HG02571 (cell line): ENCODE measurements around the gene TRMT1.

ENCODE experiments used
- ATAC-seq: cut with Tn5 transposase; IDR thresholded peaks from one replicate; pipeline ENCODE4 v1.9.1; 2021; ENCODE audit warnings: mild to moderate bottlenecking, moderate library complexity; ENCODE audit not compliant: unreplicated experiment

TRMT1 gene

DNA sequence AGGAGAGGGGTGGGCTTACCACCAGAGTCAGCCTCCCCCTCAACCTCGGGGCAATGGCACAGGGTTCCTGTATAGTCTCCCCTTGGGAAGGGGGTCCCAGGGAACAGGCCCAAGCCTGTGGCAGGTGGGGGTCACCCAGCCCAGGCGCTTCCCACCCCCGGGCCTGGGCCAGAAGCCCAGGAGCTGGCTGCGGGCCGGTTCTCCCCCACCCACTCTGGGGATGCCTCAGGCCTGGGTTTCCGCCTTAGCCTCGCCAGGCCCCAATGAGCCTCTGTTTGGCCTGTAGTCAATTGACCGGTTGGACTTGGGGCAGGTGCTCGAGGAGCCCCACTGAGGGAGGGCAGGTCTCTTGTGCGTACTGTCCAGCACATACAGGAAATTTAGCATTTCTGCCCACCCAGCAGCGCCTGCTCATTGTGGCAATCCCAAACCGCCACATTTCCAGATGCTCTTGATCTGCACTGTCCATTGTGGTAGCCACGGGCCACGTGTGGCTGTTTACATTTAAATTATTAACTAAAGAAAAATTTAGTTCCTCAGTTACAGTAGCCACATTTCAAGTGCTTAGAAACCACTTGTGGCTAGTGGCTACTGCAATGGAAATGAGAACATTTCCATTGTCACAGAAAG is 23.8 kb downstream of the TRMT1 start:
- ATAC-seq = no peak

DNA sequence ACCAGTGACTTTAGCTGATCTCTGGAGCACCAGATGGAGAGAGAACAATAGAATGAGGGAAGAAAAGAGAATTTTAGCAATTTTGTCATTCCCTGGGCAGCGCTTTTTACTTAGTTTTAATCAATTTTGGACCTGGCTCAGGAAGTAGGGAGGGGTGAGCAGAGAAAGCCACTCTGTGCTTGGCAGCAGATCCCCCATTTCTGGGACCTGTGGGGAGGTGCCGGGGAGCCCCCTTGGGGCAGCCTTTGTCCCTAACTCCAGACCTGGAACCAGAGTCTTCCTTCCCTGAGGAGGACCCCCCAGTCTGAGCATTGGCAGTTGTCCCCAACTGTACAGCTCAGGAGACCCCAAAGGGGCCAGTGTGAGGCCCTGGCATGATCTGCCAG is 24.4 kb downstream of the TRMT1 start:
- no peak for ATAC-seq

DNA sequence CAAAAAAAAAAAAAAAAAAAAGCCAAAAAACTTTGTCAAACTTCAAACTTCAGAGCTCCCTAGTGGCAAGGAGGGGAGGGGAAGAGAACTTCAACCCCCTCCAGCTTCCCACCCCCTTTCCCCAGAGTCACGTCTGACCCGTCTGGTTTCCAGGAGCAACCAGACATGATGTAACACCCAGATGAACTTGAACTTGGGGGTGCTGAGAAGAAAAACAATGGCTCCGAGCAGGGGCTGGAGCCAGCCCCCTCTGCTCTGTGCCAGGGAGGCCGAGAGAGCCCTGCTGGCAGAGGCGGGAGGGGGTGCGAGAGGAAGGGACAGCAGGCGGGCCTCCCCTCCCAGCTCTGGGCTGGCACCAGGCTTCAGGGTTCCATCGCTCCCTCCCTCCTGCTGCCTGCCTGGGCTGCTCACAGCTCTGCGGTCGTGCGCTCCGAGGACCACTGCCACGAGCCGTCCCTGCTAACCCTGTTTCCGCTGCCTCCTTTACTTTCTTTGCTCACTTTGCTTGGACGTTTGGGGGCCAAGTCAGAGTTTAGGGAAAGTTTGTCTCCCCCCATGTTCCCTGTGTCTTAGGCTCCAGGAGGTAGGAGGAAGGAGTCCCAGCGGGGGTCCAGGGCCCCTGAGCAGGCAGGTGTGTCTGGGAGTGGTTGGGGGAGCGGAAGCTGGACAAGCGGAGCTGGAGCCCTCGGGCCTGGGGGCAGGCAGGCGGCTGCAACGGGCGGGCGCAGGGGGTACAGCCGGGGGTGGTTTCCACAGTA is 25.0 kb downstream of the TRMT1 start:
- ATAC-seq = no peak

DNA sequence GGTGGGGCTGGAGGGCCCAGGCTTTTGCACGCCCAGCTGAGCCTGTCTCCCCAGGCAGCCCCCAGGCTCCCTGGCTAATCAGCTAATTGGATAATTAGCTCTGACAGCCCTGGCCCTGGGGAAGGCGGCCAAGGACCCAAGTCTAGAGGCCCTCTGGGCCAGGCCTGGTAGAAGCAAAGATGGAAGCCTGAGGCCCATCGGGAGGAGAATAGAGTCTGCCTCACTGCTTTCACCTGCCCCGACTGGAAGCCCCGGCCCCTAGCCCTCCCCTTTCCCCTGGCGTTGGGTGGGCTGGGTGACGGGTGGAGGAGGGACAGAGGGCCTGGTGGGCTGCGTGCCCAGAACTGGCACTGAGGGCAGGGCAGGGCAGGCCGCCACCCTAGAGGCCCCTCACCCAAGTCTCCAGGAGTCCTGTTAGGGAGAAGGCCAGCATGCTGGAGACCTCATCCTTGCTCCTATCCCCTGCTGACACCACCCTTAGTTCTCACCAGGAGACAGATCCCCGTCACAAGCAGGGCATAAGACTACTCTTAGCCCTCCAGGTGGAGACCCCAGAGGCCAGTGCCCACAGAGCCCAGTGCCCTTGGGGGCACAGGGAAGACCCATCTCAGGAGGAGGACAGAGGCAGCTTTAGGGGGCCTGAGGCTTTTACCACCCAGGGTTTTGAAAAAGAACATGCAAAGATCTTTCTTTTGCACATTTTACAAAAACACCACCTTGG is 25.9 kb downstream of the TRMT1 start:
- ATAC-seq = no peak

DNA sequence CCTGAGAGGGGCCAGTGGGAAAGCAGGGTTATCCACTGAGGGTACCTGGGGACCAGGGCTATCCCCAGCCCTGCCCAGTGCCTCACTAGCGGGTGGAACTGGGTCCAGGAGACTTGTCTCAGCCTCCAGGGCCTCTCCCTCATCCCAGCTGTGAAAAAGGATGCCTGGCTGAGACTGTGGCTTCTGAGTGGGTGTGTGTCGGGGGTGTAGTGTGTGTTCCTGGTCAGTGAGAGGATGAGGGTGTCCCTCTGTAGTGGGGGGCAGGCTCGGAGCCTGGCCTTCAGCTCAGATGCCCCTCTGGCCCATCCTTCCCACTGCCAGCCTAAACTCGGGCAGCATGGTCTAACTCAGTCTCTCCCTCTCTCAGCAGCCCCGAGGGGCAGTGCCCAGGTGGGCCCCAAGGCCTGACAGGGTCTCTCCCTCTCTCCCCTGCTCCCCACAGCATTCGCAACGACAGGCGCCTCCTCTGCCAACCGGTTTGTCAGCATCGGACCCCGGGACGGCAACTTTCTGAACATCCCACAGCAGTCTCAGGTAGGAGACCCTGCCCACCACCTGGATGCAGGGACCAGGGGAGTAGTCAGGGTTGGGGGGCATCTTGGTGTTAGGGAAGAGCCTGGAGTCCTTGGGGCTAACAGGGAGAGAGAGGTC is 26.6 kb downstream of the TRMT1 start:
- ATAC-seq = no peak

DNA sequence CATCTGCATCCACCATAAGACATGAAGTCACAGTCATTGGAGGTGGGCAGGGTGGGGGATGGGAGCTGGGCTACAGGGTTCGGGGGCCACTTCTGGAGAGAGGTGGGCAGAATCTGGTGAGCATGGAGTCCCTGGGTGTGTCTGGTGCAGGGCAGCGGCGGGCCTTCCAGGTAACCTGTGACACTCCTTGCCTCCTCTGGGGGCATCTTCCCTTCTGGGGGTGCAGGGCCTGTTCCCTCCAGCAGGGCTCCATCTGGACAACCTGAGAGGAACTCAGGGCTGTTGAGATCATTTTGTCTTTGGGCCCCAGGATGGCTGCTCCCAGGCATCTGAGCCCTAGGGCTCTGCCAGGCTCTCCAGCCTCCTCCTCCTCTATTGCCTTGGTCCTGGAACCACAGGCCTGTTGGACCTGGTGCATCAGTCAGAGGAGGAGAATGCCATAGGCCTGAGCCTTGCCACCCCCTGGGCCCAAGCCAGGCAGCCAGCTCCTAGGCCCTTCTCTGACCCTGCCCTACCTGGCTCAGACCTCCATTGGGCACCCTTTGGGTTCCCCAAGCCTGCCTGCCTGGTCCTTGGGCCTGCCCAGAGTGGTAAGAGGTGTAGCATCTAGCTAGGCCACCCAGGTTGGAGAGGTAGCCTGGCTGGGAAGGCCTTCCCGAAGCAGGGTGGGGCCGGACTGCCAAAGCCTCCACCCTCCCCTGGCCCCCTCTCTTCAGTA is 27.2 kb downstream of the TRMT1 start:
- ATAC-seq = no peak

DNA sequence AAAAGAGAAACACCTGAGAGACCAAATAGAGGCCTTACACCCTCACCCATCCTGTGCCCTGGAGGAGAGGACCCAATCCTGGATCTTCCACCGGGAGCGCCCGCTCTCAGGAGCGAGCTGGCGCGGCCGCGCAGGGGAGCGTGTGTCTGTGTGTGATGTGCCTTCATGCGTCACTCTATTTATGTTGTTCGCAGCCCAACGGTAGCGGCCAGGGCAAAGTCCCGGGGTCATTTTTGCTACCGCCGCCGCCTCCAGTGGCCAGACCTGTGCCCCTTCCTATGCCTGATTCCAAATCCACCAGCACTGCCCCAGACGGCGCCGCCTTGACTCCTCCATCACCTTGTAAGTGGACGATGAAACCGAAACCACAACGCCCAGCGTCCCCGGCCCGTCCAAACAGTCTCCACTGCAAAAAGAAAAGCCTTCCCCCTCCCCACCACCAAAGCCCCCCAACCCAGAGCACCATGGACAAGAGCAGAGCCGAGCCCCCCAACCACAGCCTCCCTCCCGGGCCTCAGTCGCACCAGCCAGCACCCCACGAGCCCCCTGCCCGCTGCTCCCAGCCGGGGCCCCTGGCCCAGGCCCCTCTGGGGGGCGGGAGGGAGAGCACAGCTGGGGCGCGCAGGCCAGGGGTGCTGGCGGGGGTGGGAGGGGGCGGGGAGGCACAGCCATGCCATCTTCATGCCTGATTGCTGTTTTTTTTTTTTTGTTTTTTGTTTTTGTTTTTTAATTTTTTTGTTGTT is 28.6 kb downstream of the TRMT1 start:
- ATAC-seq = no peak

DNA sequence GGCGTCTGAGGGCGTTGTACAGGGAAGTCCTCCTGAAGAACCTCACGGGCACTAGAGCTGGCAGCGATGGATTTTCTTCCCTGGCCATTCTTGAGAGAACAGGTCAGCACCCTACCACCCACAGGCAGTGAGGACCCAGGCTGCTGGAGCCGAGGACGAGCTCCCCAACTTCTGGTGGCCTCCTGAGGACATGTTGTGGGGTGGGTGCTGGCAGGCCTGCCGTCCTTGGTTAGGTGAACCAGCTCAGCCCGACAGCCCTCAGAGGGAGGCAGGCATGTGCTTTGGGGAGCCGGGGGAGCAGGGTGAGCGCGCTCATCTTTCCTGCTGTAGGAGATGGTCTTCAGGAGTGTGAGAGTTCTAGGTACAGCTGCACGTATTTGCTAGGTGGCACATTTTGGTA is 29.2 kb downstream of the TRMT1 start:
- no peak for ATAC-seq

DNA sequence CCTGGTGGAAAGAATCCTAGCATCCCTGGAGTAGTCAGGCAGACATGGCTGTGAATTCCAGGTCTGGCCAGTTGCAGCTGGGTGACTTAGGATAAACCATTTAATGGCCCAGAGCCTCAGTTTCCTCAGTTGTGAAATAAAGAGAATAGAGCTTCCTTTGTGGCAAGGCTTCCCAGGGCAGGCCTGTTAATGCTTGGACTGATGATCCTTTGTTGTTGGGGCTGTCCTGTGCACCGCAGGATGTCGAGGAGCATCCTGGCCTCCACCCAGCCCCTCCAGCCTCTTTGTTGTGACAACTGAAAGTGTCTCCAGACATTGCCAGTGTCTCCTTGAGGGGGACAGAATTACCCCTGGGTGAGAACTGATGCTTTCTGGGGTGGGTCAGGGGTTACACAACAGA is 30.2 kb downstream of the TRMT1 start:
- no peak for ATAC-seq

DNA sequence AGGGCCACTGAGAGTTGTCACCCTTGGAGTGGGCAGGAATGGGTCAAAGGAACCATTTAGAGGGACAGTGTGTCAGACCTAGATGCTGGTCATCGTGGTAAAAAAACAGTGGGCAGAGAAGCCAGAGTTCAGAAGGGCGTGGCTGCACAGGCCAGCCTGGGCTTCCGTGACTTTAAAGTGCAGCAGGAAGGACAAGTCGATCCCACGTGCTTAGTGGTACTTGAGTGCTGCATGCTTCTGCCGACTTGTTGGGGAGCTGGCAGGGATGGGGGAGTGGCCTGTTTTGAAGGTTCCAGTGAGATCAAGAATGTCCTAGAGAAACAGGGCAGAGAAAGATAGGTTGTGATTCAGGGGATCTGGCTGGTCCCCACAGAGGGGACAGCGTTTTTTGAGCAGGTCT is 30.9 kb downstream of the TRMT1 start:
- ATAC-seq = no peak

DNA sequence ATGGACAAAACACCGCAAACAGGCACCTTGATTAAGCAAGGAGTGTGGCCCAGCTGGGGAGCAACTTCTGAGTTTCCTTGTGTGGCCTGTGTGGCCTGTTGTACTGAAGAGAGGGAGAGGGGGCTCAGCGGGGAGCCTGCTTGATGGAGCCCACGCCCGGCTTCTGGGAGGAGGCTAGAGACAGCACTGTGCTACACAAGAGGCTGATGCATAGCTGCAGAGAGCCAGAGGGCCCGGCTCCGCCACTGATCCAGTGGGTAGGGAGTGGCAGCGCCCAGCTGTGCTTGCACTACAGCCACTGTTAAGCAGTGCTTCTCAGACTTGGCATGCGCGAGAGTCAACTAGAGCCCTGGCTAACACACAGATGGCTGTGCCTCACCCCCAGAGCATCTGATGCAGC is 32.9 kb downstream of the TRMT1 start:
- no peak for ATAC-seq

DNA sequence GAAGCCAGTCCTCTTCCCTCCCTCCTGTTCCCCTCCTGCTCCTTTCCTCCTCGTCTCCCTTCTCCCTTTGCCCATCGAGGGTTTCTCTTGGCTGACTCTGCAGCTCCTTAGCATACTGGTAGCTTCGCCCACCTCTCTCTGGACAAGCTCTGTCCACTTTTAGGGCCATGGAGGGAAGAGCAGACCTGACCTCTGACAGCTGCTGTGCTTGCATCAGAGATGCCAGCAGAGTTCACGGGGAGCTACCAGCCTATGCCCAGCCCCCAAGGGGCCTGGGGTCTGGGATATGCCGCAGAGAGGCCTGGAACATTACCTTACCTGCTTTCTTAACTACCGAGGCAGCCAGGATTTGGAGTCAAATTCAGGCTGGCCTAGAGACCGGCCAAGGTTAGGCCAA is 33.5 kb downstream of the TRMT1 start:
- no peak for ATAC-seq

DNA sequence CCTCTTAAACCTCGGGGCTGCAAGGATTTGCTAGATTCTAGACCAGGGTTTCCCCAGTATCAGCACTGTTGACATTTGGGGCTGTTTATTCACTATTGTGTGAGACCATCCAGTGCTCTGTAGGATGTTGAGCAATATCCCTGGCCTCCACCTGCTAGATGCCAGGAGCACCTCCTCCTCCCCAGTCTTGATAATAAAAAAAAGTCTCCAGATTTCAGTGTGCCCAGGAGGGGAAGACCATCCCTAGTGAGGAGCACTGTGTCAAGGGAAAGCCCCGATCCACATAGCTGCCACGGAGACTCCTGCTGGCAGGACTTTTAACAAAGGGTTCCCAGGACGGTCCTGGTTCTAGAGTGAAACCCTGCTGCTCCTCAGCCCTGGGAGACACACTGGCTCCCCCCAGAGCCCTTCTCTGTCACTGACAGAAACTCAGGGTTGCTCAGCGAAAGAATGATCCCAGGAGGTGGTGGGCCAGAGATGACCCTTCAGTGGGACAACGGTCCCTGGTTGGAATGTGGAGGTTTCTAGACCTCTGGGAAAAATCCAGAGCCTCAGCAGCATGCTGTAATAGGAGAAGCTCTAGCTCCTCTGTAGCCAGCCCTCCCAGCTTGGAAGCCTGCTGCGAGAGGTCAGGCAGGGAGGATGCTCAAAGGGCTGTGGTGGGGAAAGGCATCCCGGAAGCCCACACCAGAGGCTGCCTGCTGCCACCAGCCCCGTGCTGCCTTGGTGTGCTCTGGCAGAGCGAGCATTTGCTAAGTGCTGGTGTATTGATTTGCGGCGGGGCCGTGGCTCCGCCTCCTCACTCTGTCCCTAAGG is 34.1 kb downstream of the TRMT1 start:
- no peak for ATAC-seq

DNA sequence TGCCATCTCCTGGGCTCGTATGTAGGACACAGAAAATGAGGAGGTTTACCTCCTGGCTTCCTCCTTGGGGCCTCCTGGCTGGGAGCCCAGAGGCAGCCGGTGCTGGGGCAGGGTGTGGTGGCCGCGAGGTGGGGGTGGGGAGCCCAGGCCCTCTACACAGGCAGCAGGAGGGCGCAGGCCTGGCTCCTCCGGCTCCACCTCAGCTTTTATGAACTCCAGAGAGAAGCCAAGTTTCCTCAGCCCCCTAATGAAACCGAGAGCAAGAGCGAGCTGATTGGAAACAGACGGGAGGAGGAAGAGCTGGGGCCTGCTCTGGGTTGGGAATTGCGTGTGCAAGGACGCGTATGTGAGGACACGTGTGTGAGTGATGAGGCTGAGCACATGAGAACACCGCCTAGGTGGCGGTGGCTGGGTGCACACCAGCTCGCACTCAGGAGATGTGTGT is 37.0 kb downstream of the TRMT1 start:
- ATAC-seq = no peak

DNA sequence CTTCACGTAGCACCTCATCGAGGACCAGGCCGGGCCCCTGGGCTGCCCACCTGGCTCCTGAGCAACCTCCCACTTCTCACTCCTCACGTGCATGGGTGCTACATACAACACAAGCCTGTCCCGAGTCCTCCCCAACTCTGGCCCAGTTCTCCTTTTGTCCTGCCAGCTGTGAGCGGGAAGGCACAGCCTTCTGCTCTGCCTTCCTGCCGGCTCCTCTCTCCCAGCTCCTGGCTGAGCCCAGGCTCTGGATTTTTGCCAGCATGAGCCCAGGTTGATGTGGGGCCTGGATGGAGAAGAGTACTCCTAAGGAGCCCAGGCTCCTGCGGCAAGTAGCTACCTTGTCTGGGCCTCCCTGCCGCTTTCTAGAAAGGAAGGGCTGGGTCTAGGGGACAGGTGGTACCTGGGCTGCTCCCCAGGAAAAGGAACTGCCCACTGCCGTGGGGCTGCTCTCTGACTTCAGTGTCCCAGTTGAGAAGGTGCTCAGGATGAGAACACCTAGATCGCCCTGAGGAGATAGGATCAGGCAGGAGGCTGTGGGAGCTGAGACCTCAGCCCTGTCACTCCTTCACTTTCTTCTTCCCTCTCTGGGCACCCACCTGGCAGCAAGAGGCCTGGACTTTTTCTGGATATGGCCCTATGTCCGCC is 37.5 kb downstream of the TRMT1 start:
- ATAC-seq = no peak

DNA sequence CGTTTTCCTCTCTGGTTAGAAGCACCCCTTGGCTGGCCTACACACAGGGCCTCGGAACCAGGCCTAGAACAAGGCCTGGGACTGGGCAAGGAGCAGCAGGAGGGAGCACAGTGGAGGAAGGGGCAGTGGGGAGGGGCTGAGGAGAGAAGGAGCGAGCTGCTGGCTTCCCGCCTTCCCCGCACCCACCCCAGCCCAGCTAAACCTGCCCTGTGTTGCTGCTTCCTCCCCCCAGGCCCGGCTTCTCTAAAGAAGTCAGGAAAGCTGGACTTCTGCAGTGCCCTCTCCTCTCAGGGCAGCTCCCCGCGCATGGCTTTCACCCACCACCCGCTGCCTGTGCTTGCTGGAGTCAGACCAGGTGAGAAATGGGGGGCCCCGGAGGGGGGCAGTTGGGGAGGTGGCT is 38.2 kb downstream of the TRMT1 start:
- no peak for ATAC-seq

DNA sequence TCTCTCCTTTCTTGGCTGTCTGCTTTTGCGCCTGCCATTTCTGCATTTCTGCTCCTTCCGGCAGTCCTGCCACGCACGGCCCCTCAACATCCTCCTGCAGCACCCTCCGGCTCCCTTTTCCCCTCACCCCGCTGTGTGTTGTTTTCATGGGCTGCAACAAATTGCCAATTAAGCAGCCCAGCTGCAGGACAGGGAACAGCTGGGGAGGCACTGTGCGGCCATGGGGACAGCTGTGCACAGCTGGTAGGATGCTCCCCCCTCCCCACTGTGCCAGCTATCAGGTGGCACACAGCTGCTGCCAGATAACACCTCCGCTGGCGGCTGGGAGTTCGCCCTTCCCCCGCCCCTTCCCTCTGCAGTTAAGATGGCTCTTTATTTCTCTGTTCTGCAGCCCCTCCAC is 39.3 kb downstream of the TRMT1 start:
- ATAC-seq = no peak

DNA sequence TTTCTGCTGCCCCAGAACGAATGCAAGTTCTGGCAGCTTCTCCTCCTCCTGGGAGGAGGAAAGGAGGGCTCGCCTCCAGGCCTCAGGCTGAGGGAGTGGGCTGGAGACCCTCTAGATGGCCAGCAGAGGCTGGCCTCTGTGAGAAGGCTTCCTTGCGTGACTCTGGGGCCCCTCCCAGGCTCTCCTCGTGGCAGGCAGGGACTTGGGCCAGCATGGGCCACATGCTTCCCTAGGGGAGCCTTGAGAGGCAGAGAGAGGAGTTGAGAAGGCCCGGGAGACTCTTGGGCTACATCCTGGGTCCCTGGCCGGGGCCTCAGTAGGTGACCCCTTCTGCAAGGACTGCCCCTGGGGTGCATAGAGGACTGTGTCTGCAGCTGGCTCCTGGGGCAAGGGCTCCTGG is 39.8 kb downstream of the TRMT1 start:
- no peak for ATAC-seq

DNA sequence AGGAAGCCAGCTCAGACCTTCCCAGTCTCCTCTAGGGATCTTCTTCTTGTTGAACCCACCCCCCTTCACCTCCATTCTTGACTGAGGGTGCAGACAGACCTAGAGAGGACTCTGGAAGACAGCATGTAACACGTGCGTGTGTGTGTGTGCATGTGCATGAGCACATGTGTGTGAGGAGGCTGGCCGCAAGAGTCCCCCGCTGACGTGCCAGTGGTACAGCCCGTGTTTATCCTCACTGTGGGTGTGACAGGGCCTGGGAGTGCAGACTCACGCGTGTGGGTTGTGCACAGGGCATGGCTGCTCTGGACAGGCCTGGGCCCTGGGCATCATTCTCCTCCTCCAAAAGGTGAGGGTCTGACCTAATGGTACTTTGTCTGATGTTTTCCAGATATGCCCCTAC is 40.2 kb downstream of the TRMT1 start:
- ATAC-seq = no peak
